OCI-LY1 (cell line): Measurements from ENCODE around the gene SNX2.

ENCODE experiments used
- H2AFZ ChIP-seq: fragments of 200-600 bp; sonication (generic), shearing (Covaris generic); 2 replicates; pipeline ENCODE4 v1.6.0; 2014; ENCODE audit warnings: antibody characterized with exemption, mild to moderate bottlenecking, low read length
- H3F3A ChIP-seq: fragments of 200-600 bp; sonication (generic), shearing (Covaris generic); 2 replicates; pipeline ENCODE4 v1.6.0; 2014; ENCODE audit warnings: mild to moderate bottlenecking, antibody characterized with exemption, low read length, moderate library complexity; ENCODE audit not compliant: insufficient read depth
- H3K27ac ChIP-seq: fragments of 200-600 bp; sonication (generic); 2 replicates; pipeline ENCODE4 v1.5.1; 2014; ENCODE audit warnings: low read length, mixed run types, mild to moderate bottlenecking, low read depth; ENCODE audit not compliant: poor library complexity, severe bottlenecking
- H3K27me3 ChIP-seq: fragments of 200-600 bp; sonication (generic); 2 replicates; pipeline ENCODE4 v1.6.0; 2014; ENCODE audit warnings: antibody characterized with exemption, mild to moderate bottlenecking, low read length, moderate library complexity; ENCODE audit not compliant: insufficient read depth
- H3K36me3 ChIP-seq: fragments of 200-600 bp; sonication (generic); 2 replicates; pipeline ENCODE4 v1.6.1; 2014; ENCODE audit warnings: mild to moderate bottlenecking, antibody characterized with exemption, low read length, moderate library complexity, mixed read lengths; ENCODE audit not compliant: insufficient read depth
- H3K4me1 ChIP-seq: fragments of 200-600 bp; sonication (generic); 2 replicates; pipeline ENCODE4 v1.5.1; 2014; ENCODE audit warnings: mild to moderate bottlenecking, low read length, moderate library complexity; ENCODE audit not compliant: insufficient read depth, severe bottlenecking
- H3K4me2 ChIP-seq: fragments of 200-600 bp; sonication (generic), shearing (Covaris generic); 2 replicates; pipeline ENCODE4 v1.6.1; 2014; ENCODE audit warnings: low read length
- H3K4me3 ChIP-seq: fragments of 200-600 bp; sonication (generic); 2 replicates; pipeline ENCODE4 v1.5.1; 2014; ENCODE audit warnings: low read length, low read depth, mild to moderate bottlenecking, mixed read lengths; ENCODE audit not compliant: poor library complexity, severe bottlenecking
- H3K79me2 ChIP-seq: fragments of 200-600 bp; shearing (Covaris generic); 2 replicates; pipeline ENCODE4 v1.6.1; 2016; ENCODE audit warnings: mixed run types, low read length, mixed read lengths; ENCODE audit not compliant: insufficient read depth
- H3K9ac ChIP-seq: fragments of 200-600 bp; sonication (generic), shearing (Covaris generic); 2 replicates; pipeline ENCODE4 v1.6.1; 2014; ENCODE audit warnings: mild to moderate bottlenecking, low read length, mixed read lengths
- H3K9me2 ChIP-seq: fragments of 200-600 bp; sonication (generic), shearing (Covaris generic); 2 replicates; pipeline ENCODE4 v1.6.1; 2014; ENCODE audit warnings: low read depth, mild to moderate bottlenecking, low read length, mixed read lengths
- H3K9me3 ChIP-seq: fragments of 200-600 bp; shearing (Covaris generic); 2 replicates; pipeline ENCODE4 v1.6.1; 2014; ENCODE audit warnings: low read length, mixed read lengths
- H4K20me1 ChIP-seq: fragments of 200-600 bp; sonication (generic), shearing (Covaris generic); 2 replicates; pipeline ENCODE4 v1.6.0; 2016; ENCODE audit warnings: mild to moderate bottlenecking, low read length; ENCODE audit not compliant: insufficient read depth
- CTCF ChIP-seq: fragments of 200-600 bp; sonication (generic), shearing (Covaris generic); IDR thresholded peaks from 2 replicates; pipeline ENCODE4 v1.5.1; 2017; ENCODE audit warnings: mild to moderate bottlenecking, antibody characterized with exemption, low read length, moderate library complexity, mixed read lengths
- EZH2 ChIP-seq: fragments of 200-600 bp; sonication (generic), shearing (Covaris generic); IDR thresholded peaks from 2 replicates; pipeline ENCODE4 v1.8.0; 2017; ENCODE audit warnings: borderline replicate concordance, mixed run types, mild to moderate bottlenecking, antibody characterized with exemption, low read length, moderate library complexity, mixed read lengths

SNX2 gene

GRCh38 chr5:122730456-122730855, 44.4 kb upstream of the SNX2 start:
- no peaks in the 10 kb centered on the region for H3K79me2 ChIP-seq
- H3K4me1 ChIP-seq: no peaks in the 10 kb centered on the region
- no peaks in the 10 kb centered on the region for H4K20me1 ChIP-seq
- H3K9me3 ChIP-seq: no peaks in the 10 kb centered on the region
- H3K4me2 ChIP-seq: no peak overlapping the region
- no peak overlapping the region for H2AFZ ChIP-seq
- H3F3A ChIP-seq: no peaks in the 10 kb centered on the region
- H3K36me3 ChIP-seq: no peaks in the 10 kb centered on the region
- no peak overlapping the region for H3K4me3 ChIP-seq
- H3K27me3 ChIP-seq: no peaks in the 10 kb centered on the region
- no peak for TF ChIP-seq EZH2
- no peak for TF ChIP-seq CTCF
- H3K9ac ChIP-seq: no peak overlapping the region
- H3K9me2 ChIP-seq: no peaks in the 10 kb centered on the region
- no peak overlapping the region for H3K27ac ChIP-seq

- H3K4me3 ChIP-seq: no peak overlapping the region
- no peaks in the 10 kb centered on the region for H3K9me3 ChIP-seq
- no peak overlapping the region for H3K4me2 ChIP-seq
- no peaks in the 10 kb centered on the region for H4K20me1 ChIP-seq
- H3F3A ChIP-seq: no peaks in the 10 kb centered on the region
- no peaks in the 10 kb centered on the region for H3K4me1 ChIP-seq
- no peaks in the 10 kb centered on the region for H3K36me3 ChIP-seq
- H3K9ac ChIP-seq: no peak overlapping the region
- no peak for TF ChIP-seq EZH2
- TF ChIP-seq CTCF: no peak
- no peaks in the 10 kb centered on the region for H3K27me3 ChIP-seq
- no peak overlapping the region for H3K27ac ChIP-seq
- H2AFZ ChIP-seq: no peak overlapping the region
- no peaks in the 10 kb centered on the region for H3K9me2 ChIP-seq
- H3K79me2 ChIP-seq: no peaks in the 10 kb centered on the region
Measured at GRCh38 chr5:122736086-122736845, 38.6 kb upstream of the SNX2 start.

- no peak overlapping the region for H2AFZ ChIP-seq
- H3K36me3 ChIP-seq: no peaks in the 10 kb centered on the region
- no peaks in the 10 kb centered on the region for H3K4me1 ChIP-seq
Measured at GRCh38 chr5:122738088-122738487, 36.8 kb upstream of the SNX2 start.

GRCh38 chr5:122741681-122742080, 33.2 kb upstream of the SNX2 start:
- TF ChIP-seq CTCF (no peak), EZH2 (no peak)
- Histone ChIP-seq H3K27me3 (no peaks in the 10 kb centered on the region), H3K27ac (no peak overlapping the region), H3K4me3 (no peak overlapping the region), H2AFZ (no peak overlapping the region), H3K9me3 (no peaks in the 10 kb centered on the region), H3K79me2 (no peaks in the 10 kb centered on the region), H4K20me1 (no peaks in the 10 kb centered on the region), H3K36me3 (no peaks in the 10 kb centered on the region), H3K4me2 (no peak overlapping the region), H3K9ac (no peak overlapping the region), H3F3A (no peaks in the 10 kb centered on the region), H3K4me1 (no peaks in the 10 kb centered on the region), H3K9me2 (no peaks in the 10 kb centered on the region)

More at GRCh38 chr5:122738088-122738487, 36.8 kb upstream of the SNX2 start:
- Histone ChIP-seq H3K4me3 (no peak overlapping the region), H4K20me1 (no peaks in the 10 kb centered on the region), H3F3A (no peaks in the 10 kb centered on the region), H3K79me2 (no peaks in the 10 kb centered on the region), H3K27ac (no peak overlapping the region), H3K9ac (no peak overlapping the region), H3K9me3 (no peaks in the 10 kb centered on the region), H3K9me2 (no peaks in the 10 kb centered on the region), H3K27me3 (no peaks in the 10 kb centered on the region), H3K4me2 (no peak overlapping the region)
- no peak for TF ChIP-seq EZH2
